HG03196 (cell line): ENCODE results near the gene PPP1R11.

Experiments
- ATAC-seq: cut with Tn5 transposase; IDR thresholded peaks from one replicate; pipeline ENCODE4 v1.9.1; 2021; ENCODE audit not compliant: unreplicated experiment

The PPP1R11 gene

DNA sequence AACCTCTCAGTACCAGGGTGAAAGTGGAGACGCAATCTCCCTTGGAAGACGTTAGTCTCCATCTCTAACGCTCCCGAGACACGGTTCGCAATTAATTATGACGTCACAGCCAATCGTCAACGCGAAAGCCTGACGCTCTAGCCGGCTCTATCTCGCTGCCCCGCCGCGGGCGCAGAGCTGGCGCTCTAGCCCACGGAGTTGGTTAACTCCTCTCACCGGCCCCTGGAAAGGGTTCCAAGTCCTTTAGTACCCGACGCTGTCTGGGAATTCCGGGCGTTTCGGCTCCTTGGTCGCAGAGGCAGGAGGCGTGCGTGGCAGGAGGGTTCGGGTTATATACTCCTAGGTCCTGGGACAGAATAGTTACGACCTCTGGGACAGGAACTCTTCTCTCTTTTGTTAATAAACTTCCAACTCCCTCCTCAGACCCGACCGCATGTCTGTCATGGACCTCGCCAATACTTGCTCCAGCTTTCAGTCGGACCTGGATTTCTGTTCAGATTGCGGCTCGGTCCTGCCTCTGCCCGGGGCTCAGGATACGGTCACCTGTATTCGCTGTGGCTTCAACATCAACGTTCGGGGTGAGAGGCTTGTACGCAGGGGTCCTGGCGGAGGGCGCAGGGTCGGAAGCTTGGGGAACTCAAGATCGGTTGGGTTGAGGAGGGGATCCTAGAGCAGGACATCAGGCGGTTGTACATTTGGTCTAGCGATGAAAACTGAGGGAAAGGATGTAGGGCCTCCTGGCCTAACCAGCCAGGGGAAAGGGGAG, 5.7 kb upstream of the PPP1R11 start, which contains the start of gene POLR1H:
POLR1H (plus strand) TSS at position 174 of the 766 bp plus-strand sequence; CDS start at position 434, 260 bp downstream.
- peak; percentile 86 for ATAC-seq

DNA sequence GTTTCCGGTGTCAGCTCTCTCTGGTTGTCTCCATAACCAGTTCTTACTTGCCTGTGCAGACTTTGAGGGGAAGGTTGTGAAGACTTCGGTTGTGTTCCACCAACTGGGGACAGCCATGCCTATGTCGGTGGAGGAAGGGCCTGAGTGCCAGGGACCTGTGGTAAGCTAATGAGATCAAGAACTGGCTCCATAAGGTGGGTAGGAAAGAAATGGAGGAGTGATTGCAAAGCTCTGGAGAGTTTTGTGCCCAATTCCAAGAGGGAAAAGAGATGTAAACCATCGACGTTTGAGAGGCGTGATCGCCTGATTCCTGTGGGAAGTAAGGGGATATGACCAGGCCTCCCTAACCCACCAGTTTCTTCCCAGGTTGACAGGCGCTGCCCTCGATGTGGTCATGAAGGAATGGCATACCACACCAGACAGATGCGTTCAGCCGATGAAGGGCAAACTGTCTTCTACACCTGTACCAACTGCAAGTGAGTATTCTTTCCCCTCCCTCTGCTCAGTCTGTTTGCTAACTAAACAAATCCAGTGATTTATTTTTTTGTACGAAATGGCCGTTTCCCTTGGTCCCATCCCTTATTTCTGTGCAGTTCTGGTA, 5.0 kb upstream of the PPP1R11 start:
- ATAC-seq: peak; percentile 8

DNA sequence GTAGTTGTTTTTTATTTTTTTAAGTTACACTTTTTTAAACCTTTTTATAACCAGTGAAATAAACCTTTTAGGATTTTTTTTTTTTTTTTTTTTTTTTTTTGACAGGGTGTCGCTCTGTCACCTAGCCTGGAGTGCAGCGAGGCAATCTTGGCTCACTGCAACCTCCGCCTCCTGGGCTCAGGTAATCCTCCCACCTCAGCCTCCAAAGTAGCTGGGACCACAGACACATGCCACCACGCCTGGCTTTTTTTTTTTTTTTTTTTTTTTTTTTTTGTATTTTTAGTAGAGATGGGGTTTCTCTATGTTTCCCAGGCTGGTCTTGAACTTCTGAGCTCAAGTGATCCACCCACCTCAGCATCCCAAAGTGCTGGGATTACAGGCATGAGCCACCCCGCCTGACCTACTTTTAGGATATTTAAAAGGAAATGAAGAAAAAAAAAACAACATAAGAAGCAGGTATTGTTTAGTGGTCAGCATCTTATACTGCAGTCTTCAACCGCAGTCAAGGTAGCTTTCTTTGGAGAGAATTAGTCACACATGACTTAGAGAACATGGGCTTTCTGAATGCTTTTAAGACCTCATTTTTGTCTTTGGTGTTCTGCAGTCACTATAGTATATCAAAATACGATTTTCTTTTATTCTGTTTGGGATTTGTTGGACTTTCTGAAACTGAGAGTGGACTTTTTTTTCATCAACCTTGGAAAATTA, 4.4 kb upstream of the PPP1R11 start:
- no peak for ATAC-seq

DNA sequence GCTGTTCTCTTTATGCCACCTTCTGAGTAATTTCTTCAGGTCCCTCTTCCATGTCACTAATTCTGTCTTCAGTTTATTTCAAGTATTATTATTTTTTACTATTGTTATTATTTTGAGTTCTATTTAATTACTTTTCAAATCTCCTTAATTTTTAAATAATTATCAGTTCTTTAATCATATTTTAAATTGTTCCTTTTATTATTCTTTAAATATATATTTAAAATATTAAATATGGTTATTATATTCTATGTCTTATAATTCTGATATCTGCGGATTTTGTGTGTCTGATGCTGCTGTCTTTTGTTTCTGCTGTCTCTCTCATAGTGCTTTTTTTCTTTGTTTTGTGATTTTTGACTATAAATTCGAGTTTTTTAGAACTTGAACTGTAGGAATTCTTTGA, 3.7 kb upstream of the PPP1R11 start:
- no peak for ATAC-seq

DNA sequence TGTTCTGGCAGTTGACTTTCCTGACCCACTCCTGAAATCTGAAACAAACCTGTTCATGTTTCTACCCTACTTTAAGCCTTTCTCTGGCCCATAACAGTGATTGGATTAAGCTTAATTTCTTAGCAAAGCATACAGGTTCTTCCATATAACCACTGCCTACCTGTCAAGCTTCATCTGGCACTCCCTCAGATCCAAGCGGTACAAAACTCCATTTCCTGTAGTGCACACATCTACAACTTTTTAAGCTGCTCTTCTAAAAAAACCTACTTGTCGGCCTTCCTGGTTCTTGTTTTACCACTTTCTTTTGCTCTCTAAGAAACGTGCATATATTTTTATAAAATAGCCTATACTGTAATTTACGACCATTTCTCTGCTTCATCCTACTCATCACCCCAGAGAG, 916 bp upstream of the PPP1R11 start:
- ATAC-seq: no peak

DNA sequence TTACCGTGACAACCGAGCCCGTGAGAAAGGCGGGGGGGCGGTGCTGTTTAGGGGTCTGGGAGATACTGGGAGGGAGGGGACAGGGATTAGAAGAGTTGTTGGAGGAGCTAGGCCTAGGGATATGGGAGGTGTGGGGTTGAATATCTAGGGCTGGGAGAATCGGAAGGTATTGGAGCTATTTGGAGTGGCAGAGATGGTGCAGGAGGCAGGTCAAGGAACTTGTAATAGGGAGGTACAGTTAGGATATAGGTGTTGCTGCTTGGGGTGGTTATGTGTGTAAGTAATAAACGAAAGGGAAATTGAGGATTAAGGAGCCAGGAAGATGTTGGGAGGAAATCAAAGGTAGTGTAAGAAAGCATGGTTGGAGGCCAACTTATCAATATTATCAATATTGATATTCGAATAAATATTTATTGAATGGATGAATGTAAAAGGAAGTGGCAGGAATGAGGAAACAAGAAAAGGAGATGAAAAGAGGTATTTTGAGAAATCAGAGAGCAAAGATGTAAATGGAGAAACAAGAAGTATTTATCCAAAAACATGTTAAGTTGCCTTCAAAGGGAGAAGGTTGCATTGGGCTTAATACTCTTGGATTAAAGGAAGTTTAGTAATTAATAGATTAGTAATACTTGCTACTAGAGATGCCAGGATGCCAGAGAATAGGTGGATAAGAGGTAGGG, 602 bp downstream of the PPP1R11 start:
- ATAC-seq: no peak

DNA sequence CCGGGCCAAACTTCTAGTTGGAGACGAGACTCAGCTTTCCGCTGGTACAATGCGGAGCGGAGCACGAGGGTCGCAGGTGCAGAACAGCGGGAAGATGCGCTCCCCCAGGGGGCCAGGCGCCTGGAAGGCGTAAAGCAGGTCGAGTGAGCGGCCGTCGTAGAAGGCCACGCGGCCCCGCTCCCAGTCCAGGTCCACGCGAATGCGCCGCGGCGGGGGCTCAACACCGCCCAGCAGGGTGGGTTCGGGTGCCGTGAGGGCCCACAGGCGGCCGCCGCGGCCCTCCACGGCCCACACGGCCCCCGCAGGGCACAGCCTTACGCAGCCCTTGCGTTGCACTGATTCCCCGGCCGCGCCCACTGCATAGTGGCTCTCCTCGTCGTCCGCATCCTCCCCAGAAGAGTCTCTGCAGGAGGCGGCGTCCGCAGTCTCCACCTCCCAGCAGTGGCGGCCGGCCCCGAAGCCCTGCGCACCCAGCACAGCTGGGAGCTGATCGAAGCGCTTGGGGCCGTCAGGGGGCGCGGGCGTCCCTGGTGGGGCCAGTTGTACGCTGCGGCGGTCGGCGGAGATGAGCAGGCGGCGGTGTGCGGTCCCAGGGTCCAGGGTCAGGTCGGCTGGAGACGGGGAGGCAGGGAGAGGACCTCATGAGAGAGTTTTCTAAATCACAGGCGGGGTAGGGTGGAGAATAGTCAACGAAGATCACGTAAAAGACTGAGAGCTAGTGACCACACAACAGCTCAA, 4.3 kb downstream of the PPP1R11 start:
- no peak for ATAC-seq

DNA sequence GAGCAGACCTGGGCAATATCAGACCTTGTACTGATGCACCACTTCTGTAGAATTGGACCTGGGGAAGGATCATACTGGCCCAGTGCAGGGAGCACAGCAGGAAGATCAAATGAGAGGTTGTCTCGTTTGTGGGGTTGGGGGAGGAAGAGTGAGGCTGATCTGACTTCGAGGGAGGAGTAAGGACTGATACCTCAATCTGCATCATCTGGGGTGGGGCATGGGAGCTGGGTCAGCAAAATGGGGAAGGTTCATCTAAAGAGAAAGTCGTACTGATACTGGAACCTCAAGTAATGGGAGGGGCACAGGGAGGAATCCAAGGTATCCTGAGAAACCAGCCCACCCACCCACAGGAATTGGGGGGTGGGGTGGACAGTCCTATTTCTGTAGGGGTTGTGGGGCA, 4.9 kb downstream of the PPP1R11 start:
- ATAC-seq: no peak

DNA sequence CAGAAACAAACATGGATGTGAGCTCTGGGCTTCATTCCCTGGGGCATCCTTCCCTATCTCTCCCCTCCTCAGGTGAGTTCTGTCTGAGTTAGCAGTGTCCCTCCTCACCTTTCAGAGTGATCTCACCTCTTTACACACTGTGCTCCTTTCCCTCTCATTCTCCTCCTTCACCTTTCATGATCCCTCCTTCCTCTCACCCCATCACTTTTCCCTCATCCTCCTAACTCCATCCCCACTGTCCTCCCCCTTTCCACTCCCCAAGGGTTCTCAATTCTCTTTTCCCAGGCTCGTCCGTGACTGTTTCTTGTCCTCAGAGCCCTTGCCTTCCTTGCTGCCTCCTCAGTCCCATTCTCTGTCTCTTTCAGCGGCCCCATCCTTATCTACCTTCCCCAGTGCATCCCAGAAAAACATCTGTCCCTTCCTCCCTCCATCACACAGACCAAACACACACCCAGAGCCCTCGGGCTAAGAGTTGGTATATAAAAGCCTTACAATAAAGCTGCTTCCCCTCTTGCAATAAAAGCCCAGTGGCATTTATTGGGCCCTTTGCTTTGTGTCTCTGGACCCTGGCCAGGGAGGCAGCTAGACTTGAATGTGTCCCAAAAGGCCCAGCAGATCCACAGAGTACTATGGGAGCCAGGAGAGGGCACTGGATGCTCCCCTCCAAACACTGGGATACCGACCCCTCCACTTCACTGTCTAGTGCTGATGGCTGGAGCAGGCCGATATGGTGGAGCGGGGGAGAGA, 6.7 kb downstream of the PPP1R11 start:
- ATAC-seq: no peak

DNA sequence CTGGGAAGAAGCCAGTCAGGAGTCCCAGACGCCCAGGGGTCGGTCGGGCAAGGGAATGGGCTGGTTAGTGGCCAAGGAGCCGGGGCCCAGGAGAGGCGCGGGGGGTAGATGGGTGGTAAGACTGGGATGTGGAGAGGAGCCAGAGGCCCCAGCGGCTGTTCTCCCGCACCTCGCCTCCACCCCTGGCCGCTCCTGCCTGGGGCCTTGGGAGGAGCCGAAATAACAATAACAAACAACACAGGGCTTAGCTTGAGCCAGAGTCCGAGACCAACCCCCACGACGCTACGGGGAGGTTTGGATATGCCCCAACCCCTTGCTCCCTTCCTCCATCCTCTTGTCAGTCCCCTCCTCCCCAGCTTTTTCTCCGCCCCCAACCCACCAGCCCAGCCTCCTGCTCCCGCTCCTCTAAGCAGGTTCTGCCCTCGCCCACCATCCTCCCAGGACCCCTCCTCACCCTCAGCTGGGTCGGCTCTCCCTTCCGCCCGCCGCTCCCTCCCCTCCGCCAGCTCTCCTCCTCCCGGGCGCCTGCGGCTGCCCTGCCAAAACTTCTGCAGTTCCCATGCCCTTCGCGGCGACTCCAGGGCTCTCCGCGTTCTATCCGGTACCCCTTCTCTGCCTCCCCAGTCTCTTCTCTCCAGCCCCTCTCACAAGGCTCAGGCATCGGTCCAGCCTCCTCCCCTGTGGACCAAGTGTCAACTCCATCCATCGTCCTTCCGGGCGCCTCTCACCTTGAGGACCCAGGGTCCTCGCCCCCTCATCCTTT, 7.5 kb downstream of the PPP1R11 start:
- no peak for ATAC-seq

DNA sequence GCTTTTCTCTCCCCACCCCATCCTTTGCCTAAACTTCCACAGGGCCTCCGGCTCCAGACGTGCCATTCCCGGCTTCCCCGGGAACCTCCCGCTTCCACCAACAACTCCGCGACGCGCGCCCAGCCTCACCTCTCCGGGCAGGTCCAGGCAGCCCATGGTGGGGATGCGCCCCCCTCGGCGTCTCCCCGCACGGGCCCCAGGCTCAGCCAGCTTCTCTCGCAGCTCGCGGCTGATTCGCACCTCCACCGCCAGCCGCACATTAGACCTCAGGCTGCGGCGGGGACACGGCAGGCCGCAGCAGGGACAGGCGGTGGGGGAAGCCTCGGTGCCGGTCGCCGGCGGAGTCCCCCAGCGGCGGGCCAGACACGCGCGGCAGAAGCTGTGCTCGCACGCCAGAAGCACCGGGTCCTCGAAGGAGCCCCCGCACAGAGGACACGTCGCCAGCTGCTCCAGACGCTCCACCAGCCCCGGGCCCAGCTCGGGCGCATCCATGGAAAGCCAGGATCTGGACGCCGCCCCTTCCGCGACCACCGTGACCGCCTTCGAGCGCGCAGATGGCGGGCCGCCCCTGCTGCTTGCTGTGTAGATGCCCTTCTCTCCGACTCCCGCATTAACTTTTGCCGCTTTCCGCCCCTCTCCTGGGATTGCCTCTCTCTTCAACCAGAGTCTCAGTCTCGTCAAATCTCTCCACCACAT, 8.2 kb downstream of the PPP1R11 start, which contains the start of gene RNF39:
RNF39 (minus strand) TSS at position 676 of the 696 bp plus-strand sequence; CDS start at position 492, 184 bp downstream.
- no peak for ATAC-seq

DNA sequence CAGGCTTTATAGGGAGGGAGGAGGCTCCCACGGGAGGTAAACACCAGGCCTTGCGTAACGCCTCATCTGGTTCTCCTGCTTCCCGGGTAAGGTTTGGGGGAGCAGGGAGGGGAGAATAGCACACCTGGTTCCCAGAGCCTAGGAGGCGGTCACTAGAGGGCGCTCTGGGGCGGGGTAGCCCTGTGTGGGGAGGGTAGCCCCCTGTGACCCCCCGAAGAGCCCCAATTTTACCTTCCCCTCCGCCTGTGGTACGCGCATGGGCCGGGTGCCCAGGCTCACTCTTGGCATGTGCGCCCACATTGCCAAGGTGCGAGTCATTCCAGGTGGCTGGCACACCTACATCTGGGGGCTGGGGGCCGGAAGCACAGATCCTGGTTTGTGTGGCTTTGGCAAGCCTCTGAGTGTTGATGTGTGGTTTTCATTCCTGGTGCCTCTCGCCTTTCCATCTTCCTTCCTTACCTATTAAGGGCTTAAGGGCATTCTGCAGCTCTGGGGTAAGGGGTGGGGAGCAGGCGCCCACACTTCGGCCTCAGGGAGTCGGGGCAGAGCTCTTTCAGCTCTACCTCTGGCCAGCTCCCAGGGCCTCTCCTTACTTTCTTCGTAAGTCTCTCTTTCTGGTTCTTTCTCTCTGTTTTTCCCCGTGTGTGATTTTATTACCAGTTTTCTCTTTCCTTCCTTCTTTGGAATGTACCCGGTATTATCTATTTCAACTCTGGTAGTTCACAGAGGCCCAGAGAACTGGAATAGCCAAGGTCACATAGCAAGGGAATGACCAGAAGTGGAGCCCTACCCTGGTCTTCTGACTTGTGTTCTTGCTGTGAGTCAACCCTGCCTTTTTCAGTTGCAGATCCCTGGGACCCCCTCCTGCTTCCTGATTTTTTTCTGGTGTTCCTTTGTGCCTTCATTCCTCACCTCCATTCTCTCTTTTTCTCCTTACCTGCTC, 9.1 kb downstream of the PPP1R11 start:
- no peak for ATAC-seq

DNA sequence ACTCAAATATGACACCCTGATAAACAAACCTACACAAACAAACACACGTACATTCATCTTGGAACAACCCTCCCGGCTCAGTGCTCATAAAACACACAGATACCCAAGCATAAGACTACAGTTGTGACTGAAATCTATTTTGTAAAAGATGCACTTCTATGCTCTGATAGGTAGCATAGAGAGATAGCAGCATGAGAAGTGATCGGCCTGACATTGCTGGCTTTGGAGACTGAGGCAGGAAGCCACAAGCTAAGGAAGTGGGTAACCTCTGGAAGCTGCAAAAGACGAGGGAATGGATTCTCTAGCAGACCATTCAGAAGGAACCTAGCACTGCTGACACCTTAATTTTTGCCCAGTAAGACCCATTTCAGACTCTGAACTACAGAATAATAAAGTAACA, 10.2 kb downstream of the PPP1R11 start:
- ATAC-seq: no peak

DNA sequence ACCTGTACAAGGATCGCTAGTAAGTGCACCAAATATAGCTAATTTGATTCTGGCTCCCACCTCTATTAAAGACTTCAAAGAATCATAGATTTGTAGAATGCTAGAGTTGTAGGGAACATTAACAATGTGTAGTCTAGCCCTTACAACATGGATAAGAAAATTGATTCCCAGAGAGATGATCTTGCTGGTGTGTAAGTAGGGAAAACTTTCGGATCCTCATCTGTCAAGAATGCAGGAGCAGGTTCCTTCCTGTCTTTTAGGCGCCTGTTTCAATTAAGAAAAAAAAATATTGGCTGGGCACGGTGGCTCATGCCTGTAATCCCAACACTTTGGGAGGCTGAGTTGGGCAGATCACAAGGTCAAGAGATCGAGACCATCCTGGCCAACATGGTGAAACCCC, 20.9 kb downstream of the PPP1R11 start:
- no peak for ATAC-seq

DNA sequence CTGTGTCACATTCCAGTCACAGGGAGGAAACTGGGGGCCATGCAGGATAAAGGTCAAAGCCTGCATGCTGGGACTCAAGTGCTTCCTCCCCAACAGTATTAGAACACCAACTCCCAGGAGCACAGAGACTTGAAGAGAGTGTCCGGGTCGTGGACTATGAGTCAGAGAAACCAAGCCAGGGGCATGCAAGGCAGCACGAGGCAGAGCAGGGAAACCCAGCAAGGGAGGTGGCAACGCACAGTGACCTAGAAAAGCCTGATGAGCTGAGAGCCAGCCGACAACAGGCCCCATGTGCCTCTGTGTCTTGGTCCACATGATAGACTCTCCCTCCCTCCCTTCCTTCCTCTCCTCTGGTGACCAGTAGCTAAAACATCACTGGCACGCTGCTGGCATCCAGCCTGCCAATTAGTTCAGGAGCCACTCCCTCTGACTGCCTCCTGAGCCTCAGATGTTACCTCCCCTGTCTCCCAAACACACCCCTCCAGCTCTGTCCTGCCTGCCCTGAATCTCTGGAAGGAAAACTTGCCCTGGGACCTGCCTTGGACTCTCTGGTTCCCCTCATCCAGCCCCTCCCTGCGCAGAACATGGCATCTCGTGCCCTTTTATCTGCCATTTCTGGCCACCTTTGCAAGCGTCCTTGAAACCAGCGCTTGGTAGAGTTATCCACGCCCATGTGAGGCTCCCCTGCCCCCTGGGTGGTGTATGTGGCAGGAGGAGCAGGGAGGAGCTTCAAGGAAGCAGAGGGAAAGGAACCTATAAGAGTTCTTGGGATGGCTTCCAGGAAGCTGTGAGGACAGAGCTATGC, 24.8 kb downstream of the PPP1R11 start:
- no peak for ATAC-seq

DNA sequence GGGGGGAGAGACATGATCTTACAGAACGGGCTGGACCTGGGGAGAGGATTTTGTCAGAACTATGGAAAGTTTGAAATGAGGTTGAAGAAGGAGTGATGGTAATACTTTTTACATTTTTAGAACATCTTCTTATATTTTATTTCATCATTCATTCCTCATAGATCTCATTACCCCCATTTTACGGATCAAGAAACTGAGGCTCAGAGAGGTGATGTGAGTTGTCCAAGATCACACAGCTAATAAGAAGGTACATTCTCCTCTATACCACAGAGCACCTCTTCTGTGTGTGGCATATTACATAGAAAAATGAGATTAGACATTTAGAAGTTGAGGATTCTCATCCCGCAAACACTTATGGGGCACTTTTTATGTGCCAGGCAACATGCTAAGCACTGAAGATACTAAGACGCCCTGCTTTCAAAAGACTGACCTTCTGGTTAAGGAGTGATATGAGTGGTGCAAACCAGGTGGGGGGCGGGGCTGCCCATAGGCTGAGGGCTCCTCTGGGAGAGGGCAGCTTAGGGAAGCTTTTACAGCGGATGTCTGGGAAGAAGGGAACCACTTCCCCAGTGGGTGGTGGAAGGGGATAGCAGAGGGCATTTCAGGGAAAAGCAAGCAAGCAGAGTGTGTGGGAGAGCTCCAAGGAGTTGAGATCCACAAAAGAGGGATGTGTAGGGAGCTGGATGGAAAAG, 26.0 kb downstream of the PPP1R11 start:
- ATAC-seq: no peak
